ENCODE data around the gene CDC42BPA.

DNA sequence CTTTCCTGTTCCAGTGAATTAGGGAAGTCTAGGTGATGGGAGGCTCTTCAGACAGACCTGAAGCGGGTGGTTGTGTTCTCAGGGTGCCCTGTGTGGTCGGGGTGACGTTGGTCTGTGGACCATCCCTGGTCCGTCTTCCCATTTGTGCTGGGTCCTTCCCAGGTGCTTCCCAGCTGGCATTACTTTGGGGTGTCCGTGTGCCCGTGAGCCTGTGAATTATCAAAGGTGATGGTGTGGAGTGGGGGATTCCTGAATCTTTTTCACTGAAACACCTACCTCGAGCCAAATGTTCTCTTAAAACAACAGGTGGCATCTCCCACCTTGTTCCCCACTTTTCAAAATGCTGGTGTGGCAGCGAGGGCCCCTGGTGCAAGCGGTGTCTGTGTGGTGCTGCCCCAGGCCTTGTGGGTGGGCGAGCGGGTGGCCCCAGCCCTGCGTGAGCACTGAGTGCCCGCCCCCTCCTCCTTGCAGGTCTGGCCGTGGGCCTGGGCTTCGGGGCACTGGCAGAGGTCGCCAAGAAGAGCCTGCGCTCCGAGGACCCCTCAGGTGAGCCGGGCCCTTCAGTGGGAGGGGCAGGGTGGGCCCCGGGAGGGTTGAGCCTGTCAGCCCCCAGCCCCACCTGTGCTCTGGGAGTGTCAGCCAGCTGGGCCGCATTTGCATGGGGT lies 341.2 kb downstream of the CDC42BPA start:
- no peak for TF ChIP-seq CTCF (conservative IDR thresholded peaks at IDR 0.05 in 1 of 2, IDR thresholded peaks at IDR 0.05 in 1 of 2; ENCODE audit: extremely low read depth in 1 of 2, insufficient read depth in 1 of 2, low read depth in 1 of 2, low read length in 2 of 2)
- TF ChIP-seq EZH2 (IDR thresholded peaks at IDR 0.05; ENCODE audit: borderline replicate concordance, low read length) = no peak

Measured in mammary epithelial cell (primary cell).